OCI-LY1 (cell line): ENCODE measurements around the gene CACNB2.

Experiments
- H2AFZ ChIP-seq: fragments of 200-600 bp; sonication (generic), shearing (Covaris generic); 2 replicates; pipeline ENCODE4 v1.6.0; 2014; ENCODE audit warnings: antibody characterized with exemption, mild to moderate bottlenecking, low read length
- H3F3A ChIP-seq: fragments of 200-600 bp; sonication (generic), shearing (Covaris generic); 2 replicates; pipeline ENCODE4 v1.6.0; 2014; ENCODE audit warnings: mild to moderate bottlenecking, antibody characterized with exemption, low read length, moderate library complexity; ENCODE audit not compliant: insufficient read depth
- H3K27ac ChIP-seq: fragments of 200-600 bp; sonication (generic); 2 replicates; pipeline ENCODE4 v1.5.1; 2014; ENCODE audit warnings: low read length, mixed run types, mild to moderate bottlenecking, low read depth; ENCODE audit not compliant: poor library complexity, severe bottlenecking
- H3K27me3 ChIP-seq: fragments of 200-600 bp; sonication (generic); 2 replicates; pipeline ENCODE4 v1.6.0; 2014; ENCODE audit warnings: antibody characterized with exemption, mild to moderate bottlenecking, low read length, moderate library complexity; ENCODE audit not compliant: insufficient read depth
- H3K36me3 ChIP-seq: fragments of 200-600 bp; sonication (generic); 2 replicates; pipeline ENCODE4 v1.6.1; 2014; ENCODE audit warnings: mild to moderate bottlenecking, antibody characterized with exemption, low read length, moderate library complexity, mixed read lengths; ENCODE audit not compliant: insufficient read depth
- H3K4me1 ChIP-seq: fragments of 200-600 bp; sonication (generic); 2 replicates; pipeline ENCODE4 v1.5.1; 2014; ENCODE audit warnings: mild to moderate bottlenecking, low read length, moderate library complexity; ENCODE audit not compliant: insufficient read depth, severe bottlenecking
- H3K4me2 ChIP-seq: fragments of 200-600 bp; sonication (generic), shearing (Covaris generic); 2 replicates; pipeline ENCODE4 v1.6.1; 2014; ENCODE audit warnings: low read length
- H3K4me3 ChIP-seq: fragments of 200-600 bp; sonication (generic); 2 replicates; pipeline ENCODE4 v1.5.1; 2014; ENCODE audit warnings: low read length, low read depth, mild to moderate bottlenecking, mixed read lengths; ENCODE audit not compliant: poor library complexity, severe bottlenecking
- H3K79me2 ChIP-seq: fragments of 200-600 bp; shearing (Covaris generic); 2 replicates; pipeline ENCODE4 v1.6.1; 2016; ENCODE audit warnings: mixed run types, low read length, mixed read lengths; ENCODE audit not compliant: insufficient read depth
- H3K9ac ChIP-seq: fragments of 200-600 bp; sonication (generic), shearing (Covaris generic); 2 replicates; pipeline ENCODE4 v1.6.1; 2014; ENCODE audit warnings: mild to moderate bottlenecking, low read length, mixed read lengths
- H3K9me2 ChIP-seq: fragments of 200-600 bp; sonication (generic), shearing (Covaris generic); 2 replicates; pipeline ENCODE4 v1.6.1; 2014; ENCODE audit warnings: low read depth, mild to moderate bottlenecking, low read length, mixed read lengths
- H3K9me3 ChIP-seq: fragments of 200-600 bp; shearing (Covaris generic); 2 replicates; pipeline ENCODE4 v1.6.1; 2014; ENCODE audit warnings: low read length, mixed read lengths
- H4K20me1 ChIP-seq: fragments of 200-600 bp; sonication (generic), shearing (Covaris generic); 2 replicates; pipeline ENCODE4 v1.6.0; 2016; ENCODE audit warnings: mild to moderate bottlenecking, low read length; ENCODE audit not compliant: insufficient read depth
- EZH2 ChIP-seq: fragments of 200-600 bp; sonication (generic), shearing (Covaris generic); IDR thresholded peaks from 2 replicates; pipeline ENCODE4 v1.8.0; 2017; ENCODE audit warnings: borderline replicate concordance, mixed run types, mild to moderate bottlenecking, antibody characterized with exemption, low read length, moderate library complexity, mixed read lengths
- TF ChIP-seq, protein P1 (sequence below): fragments of 200-600 bp; sonication (generic), shearing (Covaris generic); IDR thresholded peaks from 2 replicates; pipeline ENCODE4 v1.5.1; 2017; ENCODE audit warnings: mild to moderate bottlenecking, antibody characterized with exemption, low read length, moderate library complexity, mixed read lengths

The CACNB2 gene

DNA sequence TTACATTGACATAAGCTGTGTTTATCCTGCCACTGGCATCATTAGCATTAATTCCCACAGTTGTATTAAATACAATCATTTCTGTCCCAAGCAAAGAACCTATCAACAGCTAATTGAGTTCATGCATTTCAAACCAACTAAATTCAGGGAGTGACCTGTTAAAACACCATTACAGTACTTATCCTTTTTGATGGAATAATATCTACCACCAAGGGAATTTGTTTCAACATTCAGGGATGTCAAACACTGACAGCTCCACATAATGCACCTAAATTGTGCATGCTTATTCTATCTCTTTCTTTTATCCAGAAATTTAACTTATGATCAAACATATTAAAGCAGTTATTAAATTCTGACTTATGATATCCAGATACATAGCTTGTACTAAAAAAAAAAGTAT, 374.3 kb downstream of the CACNB2 start:
- H4K20me1 ChIP-seq: no peaks in the 10 kb centered on the region
- no peaks in the 10 kb centered on the region for H3K79me2 ChIP-seq
- TF ChIP-seq, protein P1, sequence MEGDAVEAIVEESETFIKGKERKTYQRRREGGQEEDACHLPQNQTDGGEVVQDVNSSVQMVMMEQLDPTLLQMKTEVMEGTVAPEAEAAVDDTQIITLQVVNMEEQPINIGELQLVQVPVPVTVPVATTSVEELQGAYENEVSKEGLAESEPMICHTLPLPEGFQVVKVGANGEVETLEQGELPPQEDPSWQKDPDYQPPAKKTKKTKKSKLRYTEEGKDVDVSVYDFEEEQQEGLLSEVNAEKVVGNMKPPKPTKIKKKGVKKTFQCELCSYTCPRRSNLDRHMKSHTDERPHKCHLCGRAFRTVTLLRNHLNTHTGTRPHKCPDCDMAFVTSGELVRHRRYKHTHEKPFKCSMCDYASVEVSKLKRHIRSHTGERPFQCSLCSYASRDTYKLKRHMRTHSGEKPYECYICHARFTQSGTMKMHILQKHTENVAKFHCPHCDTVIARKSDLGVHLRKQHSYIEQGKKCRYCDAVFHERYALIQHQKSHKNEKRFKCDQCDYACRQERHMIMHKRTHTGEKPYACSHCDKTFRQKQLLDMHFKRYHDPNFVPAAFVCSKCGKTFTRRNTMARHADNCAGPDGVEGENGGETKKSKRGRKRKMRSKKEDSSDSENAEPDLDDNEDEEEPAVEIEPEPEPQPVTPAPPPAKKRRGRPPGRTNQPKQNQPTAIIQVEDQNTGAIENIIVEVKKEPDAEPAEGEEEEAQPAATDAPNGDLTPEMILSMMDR: no peak
- TF ChIP-seq EZH2: no peak
- H3K4me2 ChIP-seq: no peak overlapping the region
- H3K4me1 ChIP-seq: no peaks in the 10 kb centered on the region
- no peak overlapping the region for H3K9ac ChIP-seq
- H3K9me2 ChIP-seq: no peaks in the 10 kb centered on the region
- H3K4me3 ChIP-seq: no peak overlapping the region
- H3K27me3 ChIP-seq: no peaks in the 10 kb centered on the region
- H3K9me3 ChIP-seq: no peaks in the 10 kb centered on the region
- no peaks in the 10 kb centered on the region for H3F3A ChIP-seq
- no peak overlapping the region for H2AFZ ChIP-seq
- H3K36me3 ChIP-seq: no peaks in the 10 kb centered on the region
- H3K27ac ChIP-seq: no peak overlapping the region

DNA sequence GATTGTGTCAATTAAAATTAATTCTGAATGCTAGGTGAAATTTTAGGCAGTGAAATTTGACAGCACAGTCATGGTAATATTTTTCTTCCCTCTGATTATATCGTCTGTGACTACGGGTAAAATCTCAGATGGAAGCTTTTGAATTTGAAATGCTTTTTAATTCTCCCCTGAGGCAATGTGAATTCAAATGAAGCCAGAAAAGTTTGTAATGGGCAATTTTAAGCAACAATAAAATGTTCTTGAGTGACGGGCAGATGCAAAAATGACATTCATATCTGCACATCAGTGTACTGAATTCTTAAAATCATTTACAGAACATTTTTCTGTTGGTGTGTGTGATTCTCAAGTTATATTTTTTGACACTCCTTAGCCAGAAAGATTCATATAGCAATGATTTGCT, 376.6 kb downstream of the CACNB2 start:
- Histone ChIP-seq H2AFZ (no peak overlapping the region), H3K4me1 (no peaks in the 10 kb centered on the region), H4K20me1 (no peaks in the 10 kb centered on the region), H3K79me2 (no peaks in the 10 kb centered on the region), H3K9ac (no peak overlapping the region), H3K9me3 (no peaks in the 10 kb centered on the region), H3K9me2 (no peaks in the 10 kb centered on the region), H3K27me3 (no peaks in the 10 kb centered on the region), H3K4me2 (no peak overlapping the region), H3K4me3 (no peak overlapping the region), H3K27ac (no peak overlapping the region), H3F3A (no peaks in the 10 kb centered on the region), H3K36me3 (no peaks in the 10 kb centered on the region; the same call in 1 of the 2 replicates)
- no peak for TF ChIP-seq EZH2
- TF ChIP-seq, protein P1: no peak

DNA sequence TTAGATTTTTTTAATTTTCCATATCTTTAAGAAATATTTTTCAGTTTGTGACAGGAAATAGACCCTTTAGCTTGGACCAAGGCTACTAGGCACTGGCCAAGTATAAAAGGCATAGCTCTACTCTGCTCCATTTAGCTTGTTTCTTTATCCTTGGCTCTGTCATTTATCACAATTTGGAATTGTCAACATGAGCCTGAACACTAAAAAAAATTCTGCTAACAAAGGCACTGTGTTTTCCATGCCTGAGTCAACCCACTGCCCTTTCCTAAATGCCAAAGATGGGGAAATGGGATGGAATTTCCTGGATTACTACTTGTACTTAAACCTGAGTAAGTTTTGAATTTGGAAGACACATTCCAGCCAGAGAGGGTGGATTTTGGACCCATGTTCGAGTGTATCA, 382.8 kb downstream of the CACNB2 start:
- no peaks in the 10 kb centered on the region for H3K4me1 ChIP-seq
- no peak overlapping the region for H2AFZ ChIP-seq

More for the DNA sequence above, 382.8 kb downstream of the CACNB2 start:
- no peaks in the 10 kb centered on the region for H4K20me1 ChIP-seq
- H3K9me3 ChIP-seq: no peaks in the 10 kb centered on the region
- no peak overlapping the region for H3K4me3 ChIP-seq
- no peak overlapping the region for H3K4me2 ChIP-seq
- no peaks in the 10 kb centered on the region for H3K27me3 ChIP-seq
- H3K27ac ChIP-seq: no peak overlapping the region
- H3K9me2 ChIP-seq: no peaks in the 10 kb centered on the region
- no peak overlapping the region for H3K9ac ChIP-seq
- TF ChIP-seq, protein P1: no peak
- no peak for TF ChIP-seq EZH2
- H3K36me3 ChIP-seq: no peaks in the 10 kb centered on the region; the same call in 1 of the 2 replicates
- no peaks in the 10 kb centered on the region for H3K79me2 ChIP-seq
- no peaks in the 10 kb centered on the region for H3F3A ChIP-seq
